Astrocyte of the cerebellum (primary cell): ENCODE measurements around the gene ATP8A2.

Experiments
- DNase-seq: peaks from one replicate; pipeline ENCODE4 v3.0.0-alpha.2; 2011; ENCODE audit warnings: low read depth
- H3K4me3 ChIP-seq: 2 replicates; pipeline ENCODE4 v1.5.1; 2011; ENCODE audit warnings: mild to moderate bottlenecking, low read depth, low read length, moderate library complexity
- in situ Hi-C: cut with HindIII; loops from 2 replicates; pipeline ENCODE4 v1.10.0; 2017; ENCODE audit warnings: low sequenced_read_pairs
- TF ChIP-seq, protein P1 (sequence below): IDR thresholded peaks from 2 replicates; pipeline ENCODE4 v1.5.1; 2012; ENCODE audit warnings: low read length, low read depth, moderate library complexity, mild to moderate bottlenecking; ENCODE audit errors: missing control alignments

The ATP8A2 gene

DNA sequence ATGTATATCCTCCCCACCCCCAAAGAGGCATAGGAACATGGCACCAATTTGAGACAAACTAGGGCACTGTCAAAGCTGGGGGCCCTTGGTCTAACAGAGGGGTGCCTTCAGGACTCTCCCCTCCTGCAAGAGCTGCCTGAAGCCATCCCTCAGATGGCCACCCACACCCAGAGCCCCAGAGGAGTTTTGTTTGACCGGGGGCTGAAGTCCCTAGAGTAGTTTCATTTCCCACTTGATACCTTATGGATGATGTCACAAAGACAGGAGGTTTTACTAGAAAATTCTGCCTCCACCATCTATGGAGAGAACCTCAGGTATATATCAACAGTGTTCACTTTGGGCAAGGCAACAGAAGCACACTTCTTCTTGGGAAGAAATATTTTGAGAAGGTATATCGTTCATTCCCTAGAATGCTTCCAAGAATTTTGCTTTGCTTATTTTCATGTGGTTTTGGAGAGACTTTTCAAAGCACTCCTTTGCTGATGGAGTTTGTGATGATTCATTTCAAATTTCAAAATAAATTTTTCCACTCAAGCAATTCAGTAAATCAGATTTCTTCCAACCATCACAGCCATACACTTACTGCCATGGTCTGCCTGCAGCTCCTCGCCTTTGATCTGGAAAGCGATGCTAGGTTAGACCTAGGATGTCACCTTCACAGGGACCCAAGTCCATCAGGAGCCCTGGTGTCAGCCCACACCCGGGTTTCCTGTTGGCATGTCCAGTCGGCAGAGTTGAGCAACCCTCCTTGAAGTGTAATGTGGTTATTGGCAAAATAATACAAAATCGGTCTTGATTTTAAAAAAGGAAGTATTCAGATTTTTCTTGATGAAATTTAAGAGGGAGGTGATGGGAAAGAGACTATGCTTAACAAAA lies 473.0 kb downstream of the ATP8A2 start:
- peak; percentile 42 for DNase-seq
- in situ Hi-C loops: no loop called here
- H3K4me3 ChIP-seq: no peak overlapping the region
- TF ChIP-seq, protein P1, sequence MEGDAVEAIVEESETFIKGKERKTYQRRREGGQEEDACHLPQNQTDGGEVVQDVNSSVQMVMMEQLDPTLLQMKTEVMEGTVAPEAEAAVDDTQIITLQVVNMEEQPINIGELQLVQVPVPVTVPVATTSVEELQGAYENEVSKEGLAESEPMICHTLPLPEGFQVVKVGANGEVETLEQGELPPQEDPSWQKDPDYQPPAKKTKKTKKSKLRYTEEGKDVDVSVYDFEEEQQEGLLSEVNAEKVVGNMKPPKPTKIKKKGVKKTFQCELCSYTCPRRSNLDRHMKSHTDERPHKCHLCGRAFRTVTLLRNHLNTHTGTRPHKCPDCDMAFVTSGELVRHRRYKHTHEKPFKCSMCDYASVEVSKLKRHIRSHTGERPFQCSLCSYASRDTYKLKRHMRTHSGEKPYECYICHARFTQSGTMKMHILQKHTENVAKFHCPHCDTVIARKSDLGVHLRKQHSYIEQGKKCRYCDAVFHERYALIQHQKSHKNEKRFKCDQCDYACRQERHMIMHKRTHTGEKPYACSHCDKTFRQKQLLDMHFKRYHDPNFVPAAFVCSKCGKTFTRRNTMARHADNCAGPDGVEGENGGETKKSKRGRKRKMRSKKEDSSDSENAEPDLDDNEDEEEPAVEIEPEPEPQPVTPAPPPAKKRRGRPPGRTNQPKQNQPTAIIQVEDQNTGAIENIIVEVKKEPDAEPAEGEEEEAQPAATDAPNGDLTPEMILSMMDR: no peak

- TF ChIP-seq, protein P1: no peak
- in situ Hi-C loops: no loop called here
- DNase-seq: no peak
- no peak overlapping the region for H3K4me3 ChIP-seq
These were observed 474.6 kb downstream of the ATP8A2 start for GRCh38 chr13:25846222-25846984.

DNA sequence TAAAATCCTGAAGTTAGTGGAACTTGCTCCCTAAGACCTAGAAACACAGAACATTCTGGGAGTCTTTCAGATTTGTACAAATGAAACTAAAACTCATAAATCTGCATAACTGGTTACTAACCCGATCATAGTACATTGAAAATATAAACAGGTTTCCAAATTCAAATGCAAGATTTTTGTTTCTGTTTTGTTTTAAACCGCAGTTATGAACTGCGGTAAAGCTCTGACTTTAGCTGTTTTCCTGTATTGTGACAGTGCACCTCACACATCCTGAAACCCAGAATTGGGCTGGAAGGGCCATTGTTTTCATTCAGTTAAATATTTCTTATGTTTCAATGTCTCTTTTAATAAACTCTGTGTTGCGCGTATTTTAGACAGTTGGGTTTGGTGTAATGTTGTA lies 475.4 kb downstream of the ATP8A2 start:
- DNase-seq: no peak
- TF ChIP-seq, protein P1: no peak
- no peak overlapping the region for H3K4me3 ChIP-seq
- in situ Hi-C loops: no loop called here

DNA sequence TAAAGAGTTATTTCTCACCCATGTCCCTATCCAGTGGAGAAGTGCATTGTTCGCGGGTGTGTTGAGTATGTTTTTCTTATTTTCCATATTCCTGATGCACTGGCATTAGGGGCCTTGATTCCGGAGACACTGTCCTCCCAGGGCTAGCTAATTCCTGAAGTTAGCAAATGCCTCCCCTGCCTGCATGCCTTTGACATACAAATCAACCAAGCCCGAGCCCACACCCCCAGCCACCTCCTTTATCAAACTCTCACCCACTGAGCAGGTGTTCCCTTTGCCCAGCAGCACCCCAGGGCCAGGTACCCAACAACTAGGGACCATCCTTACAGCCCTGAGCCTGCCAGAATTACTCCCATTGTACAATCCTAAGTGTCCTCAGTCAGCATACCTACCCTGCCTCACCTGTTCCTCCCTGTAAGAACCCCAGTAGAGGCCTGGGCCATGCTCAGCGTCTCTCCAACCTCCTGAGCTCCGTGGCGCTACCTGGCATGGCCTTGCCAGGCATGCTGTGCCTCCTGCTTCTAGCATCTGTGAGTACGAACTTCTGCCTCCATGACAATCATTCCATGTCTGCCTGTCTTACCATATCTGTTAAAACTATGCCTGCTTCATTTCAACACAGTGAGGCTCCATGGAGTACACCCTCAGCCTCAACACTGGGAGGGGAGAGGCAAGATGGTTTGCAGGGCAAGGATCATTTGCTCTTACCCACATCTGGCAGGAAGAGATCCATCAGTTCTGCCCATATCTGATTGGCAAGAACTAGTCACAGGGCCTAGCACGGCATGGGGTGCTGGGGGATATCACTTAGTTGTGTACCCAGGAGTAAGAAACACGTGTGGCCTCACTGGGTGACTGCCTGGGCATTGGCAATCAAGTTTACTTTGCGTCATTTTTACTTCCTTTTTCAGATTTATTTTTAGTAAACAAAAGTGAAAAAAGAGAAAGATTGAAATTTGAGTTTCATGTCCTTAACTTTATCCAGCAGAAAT lies 476.2 kb downstream of the ATP8A2 start:
- in situ Hi-C loops: no loop called here
- DNase-seq: no peak
- TF ChIP-seq, protein P1: no peak
- no peak overlapping the region for H3K4me3 ChIP-seq

DNA sequence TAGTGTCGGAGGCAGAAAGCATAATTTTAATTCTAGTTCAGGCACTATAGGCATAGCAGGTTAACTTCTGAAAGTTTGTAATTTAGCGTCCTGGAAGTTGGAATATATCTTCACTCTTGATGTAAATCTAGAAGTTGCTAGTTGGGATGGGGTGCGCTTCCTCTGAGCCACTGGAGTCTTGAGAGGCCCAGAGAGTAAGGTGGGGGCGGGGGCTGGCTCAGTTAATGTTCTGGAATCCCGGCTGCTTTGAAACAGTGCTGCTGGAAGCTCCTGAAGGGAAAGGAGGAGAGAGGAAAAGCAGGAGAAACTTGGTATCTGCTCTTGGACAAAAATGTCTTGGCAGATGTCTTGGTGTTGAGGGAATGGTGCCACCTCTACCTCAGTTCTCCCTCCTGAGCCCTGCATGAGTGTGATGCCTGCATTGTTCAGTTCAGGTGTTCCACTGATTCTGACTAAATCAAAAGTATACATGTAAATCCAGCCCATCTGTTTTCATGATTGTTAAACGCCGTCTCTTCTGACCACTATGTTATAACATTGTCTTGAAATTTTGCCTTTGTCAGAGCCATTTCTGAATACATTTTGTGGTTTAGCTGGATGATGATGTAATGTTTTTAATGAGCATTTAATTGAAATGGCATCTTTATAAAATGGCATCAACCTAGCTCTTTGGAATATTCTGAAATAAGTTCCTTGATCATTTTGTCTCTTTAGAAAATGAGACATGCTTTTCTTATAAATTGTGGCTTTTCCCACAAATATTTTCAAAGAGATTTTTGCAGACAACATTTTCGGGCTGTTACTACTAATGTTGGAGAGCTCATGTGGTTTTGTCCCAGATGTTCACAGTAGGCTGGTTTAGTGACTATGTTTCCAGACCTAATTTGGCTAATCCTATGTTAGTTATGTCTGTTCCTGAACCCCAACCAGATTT lies 477.3 kb downstream of the ATP8A2 start:
- TF ChIP-seq, protein P1: no peak
- H3K4me3 ChIP-seq: no peak overlapping the region
- peak; percentile 63 for DNase-seq
- in situ Hi-C loops: no loop called here
